Smooth muscle cell of the brain vasculature (primary cell): ENCODE results near the gene RPRD1B.

Source experiments
- DNase-seq: peaks from one replicate; pipeline ENCODE4 v3.0.0-alpha.2; 2012; ENCODE audit warnings: low read depth, low spot score

The RPRD1B gene

DNA sequence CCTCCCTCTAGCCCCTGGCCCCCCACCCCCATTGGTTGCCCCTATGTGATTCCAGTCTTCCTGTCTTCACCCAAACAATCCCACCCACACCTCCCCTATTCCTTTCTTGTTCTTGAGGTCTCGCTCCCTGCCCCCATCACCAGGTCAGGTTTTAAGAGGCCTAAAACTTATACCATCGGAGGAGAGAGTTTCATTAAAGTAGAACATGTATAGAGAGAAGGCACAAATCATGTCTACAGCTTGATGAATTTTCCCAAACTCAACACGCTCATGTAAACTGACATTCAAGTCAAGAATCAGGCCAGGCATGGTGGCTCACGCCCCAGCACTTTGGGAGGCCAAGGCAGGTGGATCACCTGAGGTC is 87.1 kb downstream of the RPRD1B start:
- DNase-seq = no peak

DNA sequence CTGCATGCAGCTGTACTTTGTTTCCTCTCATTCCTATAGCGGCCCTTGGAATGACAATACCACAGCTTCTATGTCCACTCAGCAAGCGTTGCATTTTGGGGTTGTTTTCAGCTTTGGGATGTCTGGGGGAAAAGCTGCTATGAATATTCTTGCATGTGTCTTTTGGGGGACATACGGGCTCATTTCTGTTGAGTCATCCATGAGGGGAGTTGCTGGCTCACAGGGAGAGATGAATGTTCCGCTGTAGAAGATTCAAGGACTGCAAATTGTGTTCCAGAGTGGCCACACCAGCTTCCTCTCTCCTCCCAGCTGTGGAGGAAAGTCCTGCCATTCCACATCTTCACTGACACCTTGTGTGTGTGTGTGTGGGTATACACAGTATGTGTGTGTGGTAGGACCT is 88.2 kb downstream of the RPRD1B start:
- DNase-seq = no peak

- no peak for DNase-seq
Observed at GRCh38 chr20:38123021-38123587, 89.6 kb downstream of the RPRD1B start.

- DNase-seq = no peak
Observed at GRCh38 chr20:38125157-38126056, 91.9 kb downstream of the RPRD1B start.

DNA sequence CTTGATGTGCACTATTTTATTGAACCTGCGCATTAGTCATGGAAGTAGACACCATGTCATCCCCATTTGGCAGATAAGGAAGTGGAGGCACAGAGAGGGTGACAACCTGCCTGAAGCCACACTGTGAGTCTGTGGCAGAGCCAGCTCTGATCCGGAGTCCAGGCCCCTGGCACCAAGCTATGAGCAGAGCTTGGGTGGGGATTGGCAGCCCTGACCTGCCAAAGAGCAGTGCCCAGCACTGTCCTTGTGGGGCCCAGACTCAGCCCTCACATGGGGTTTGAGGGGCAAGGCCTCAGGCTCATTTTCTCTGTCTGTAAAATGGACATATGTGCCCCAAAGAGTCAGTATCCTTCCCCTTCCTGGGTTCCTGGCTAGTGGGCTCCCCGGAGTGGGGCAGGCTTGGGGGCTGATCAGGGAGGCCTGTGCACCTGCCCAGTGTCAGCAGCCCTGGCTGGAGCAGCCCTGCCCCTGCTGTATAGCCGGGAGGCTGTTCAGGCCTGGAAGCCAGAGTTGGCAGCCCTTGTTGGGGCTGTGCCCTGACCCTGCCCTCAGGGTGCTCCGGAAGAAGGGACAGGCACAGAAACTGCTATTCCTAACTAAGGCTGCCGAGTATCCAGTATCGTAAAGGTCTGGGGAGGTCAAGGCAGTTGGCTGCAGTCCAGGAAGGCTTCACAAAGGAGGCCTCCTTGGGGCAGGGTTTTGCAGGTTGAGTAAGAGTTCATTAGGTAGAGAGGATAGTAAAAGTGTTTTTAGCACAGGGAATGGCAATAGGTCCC is 92.8 kb downstream of the RPRD1B start:
- no peak for DNase-seq

DNA sequence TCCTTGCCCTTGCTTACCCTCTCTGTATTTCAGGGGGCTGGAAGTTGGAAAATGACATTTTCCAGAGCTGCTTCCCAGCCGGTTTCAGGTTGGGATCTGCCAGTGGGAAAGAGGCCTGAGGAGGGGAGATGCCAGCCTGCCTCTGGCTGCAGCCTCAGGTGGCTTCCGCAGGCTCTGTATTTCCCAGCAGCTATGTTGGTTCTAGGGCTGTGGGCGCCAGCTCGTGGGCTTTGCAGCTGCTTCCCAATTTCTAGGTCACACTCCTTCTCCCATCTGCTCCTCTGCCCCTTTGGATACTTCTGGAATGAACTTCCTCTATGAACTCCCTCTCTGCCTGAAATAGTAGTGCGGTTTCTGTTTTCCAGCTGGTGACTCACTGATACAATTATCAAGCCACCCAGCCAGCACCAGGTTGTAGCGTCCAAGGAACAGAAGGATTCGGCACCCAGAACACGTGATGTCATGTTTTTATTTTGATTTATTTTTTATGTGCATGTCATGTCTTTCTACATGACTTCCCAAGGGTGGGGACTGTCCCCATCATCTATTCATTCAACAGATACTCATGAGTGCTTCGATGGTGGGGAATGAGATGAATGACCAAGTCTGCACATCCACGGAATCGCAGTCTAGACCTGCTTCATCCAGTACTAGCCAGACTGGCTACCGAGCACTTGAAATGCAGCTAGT is 93.5 kb downstream of the RPRD1B start:
- DNase-seq = no peak

GRCh38 chr20:38127920-38128528 is 94.5 kb downstream of the RPRD1B start:
- DNase-seq = no peak

DNA sequence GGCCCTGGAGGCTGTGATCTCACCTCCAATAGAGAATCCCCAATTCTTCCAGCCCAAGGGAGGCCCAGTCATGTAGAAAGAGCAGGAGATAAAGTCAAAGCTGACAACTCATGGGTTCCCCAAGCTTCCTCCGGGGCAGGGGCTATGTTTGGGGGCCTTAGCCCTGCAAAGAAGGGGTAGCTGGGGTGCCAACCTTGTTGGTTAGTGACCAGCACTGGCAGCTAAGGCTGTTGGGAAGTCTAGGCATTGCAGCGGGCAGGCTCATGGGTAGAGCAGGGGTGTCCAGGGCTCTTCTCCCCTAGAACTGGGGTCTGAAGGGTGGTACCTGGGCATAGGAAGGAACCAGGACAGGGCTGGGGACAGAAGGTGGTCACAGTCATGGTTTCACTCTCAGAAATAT is 95.1 kb downstream of the RPRD1B start:
- DNase-seq = no peak

DNA sequence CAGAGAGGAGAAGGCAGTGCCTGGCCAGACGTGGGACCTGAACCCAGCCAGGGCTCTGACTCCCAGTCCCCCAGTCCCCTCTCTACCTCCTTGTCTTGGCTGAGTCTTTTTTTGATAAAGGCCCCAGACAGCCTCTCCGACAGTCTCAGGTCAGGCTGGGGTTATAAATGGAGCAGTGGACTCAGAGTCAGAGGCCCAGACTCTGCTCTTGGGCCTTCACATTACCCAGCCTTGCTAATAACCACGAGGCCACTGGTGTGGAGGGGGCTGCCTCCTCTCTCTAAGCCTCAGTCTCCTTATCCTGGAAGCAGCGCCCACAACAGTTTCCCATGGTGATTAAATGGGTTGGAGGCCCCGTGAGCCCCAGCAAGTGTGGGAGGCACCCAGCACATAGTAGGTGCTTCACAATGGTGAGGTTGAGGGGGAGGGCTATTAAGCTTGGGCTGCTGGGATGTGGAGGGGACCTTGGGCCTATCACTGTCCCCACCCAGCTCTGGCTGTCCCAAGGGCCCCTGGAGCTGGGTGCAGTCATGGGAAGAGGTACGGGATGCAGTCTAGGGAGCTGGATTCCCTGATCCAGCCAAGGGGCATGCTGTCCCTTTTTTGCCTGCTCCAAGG is 95.8 kb downstream of the RPRD1B start:
- DNase-seq = no peak

GRCh38 chr20:38129893-38130609 is 96.5 kb downstream of the RPRD1B start:
- DNase-seq = no peak

GRCh38 chr20:38130687-38131587 is 97.4 kb downstream of the RPRD1B start:
- no peak for DNase-seq

DNA sequence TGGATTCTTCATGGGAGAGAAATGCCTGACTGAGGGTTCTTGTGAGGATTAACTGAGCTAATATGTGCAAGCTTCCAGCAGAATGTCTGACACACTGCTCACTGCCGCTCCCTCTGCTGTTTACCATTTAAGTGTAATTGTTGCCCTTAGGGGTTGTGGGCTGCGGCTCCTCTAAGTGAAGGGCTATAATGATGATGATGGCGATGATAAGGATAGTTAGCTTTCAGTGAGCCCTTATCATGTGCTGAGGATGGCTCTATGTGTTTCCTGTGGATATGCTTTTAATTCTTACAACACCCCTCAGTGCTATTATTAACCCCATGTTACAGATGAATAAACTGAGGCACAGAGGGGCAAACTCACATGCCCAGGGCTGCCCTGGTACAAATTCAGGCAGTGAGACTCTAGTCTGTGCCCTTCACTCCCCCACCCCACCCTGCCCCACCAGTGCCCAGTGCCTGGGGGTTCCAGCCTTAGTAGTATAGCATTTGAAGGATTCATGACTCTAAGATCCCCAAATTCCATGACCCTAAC is 98.1 kb downstream of the RPRD1B start:
- no peak for DNase-seq

DNA sequence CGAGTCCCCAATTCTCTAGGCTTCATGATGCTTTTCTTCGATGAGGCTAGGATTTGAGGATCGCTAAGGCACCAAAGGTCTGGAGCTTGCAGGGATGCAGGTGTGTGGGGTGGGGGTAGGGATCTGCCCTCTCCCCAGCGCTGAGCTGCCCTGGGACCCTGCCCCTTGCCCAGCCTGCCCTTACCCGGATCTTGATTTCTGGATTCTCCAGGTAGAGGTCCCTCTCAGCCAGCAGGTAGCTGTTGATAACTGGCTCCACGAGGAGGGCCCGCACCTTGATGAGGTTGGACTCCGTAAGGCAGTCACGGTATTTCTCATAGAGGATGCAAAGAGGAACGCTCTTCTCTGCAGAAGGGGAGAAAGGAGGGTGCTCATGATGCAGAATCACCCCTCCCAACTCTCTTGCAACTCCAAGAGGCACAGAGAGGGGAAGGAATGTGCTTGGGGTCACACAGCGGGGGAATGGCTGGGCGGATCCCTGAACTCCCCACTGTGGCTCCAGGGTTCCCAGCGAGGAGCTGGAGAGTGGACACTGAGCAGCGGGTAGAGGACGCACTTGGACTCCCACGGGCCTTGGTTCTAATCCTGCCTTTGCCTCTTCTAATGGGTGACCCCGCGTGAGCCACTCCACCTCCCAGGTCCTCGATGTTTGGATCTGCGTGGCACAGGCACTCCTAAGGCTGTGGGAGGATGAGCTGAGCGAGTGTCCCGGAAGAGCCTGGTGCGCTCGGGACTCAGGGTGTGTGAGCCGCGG is 98.8 kb downstream of the RPRD1B start:
- no peak for DNase-seq

- DNase-seq = no peak
Observed at GRCh38 chr20:38132910-38133501, 99.5 kb downstream of the RPRD1B start.

DNA sequence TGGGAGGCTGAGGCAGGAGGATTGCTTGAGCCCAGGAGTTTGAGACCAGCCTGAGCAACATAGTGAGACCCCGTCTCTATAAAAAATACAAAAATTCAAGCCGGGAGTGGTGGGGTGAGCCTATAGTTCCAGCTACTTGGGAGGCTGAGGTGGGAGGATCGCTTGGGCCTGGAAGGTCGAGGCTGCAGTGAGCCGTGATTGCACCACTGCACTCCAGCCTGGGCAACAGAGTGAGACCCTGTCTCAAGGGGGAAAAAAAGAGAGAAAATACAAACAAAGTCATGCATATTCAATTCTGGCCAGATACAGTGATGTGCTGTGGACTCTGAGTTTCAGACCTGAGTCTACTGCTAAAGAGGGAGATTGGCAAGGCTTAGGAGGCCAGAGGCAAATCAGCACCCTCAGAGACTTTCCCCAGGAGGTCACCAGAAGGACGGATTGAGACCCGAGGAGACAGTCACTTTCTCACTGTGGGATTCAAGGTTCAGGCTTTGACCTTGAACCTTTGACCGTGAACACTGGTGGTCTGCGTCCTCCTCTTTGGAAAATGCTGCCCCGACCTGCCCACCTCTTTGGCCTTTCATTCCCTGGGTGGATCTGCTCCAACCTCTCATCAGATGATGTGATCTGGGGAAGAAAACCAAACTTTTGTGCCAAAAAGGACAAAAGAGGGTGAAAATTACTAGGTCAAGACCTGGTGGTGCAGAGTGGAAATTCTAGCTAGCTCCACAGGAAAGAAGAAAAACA is 100.3 kb downstream of the RPRD1B start:
- no peak for DNase-seq

DNA sequence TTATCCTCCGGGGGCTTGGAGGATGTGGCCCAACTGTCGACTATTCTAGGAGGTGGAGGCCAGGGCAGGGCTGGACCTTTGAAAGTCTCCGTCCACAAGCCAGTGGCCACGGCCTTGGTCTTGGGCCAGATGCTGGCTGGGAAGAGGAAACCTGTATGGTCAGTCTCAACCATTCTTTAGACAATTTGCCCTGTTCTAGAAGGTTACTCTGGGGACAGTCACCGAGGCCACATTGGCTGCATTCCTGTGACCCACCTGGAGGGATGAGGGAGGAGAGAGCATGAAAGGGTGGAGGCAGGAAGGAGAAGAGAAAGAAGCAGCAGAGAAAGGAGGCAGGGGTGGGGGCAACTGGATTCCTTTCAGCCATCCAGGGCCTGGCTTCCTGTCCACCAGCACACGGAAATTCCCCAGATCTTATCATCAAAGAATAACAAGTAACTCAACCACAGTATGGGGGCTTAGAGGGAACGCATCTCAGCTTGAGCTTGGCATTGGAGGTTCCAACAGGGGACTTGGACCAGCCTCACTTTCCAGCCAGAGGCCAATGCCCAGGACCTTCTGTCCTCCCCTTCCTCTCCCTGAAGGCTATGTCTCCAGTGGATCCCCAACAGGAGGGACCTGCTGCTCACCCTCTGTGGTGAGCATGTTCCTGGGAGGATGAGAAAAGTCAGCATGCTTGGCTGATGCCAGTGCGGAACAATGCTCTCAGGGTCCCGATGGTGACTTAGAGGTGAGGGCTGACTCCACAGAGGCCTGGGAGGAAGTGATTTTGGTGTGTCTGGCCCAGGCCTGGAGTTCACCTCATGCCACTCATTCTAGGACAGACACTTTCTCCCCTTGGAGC is 101.1 kb downstream of the RPRD1B start:
- DNase-seq = no peak
